GM19438 (cell line): ENCODE measurements around the gene ATP6V1E1.
"Not testable (repeated sequence)": the region's sequence is repeated elsewhere in the genome, so short reads cannot be mapped to it uniquely, and the experiment has no call there.

Experiments
- ATAC-seq: cut with Tn5 transposase; IDR thresholded peaks from one replicate; pipeline ENCODE4 v1.9.1; 2021; ENCODE audit warnings: low read depth; ENCODE audit not compliant: unreplicated experiment

ATP6V1E1 gene

GRCh38 chr22:17583151-17583550 is 45.4 kb downstream of the ATP6V1E1 start:
- no peak for ATAC-seq

- no peak for ATAC-seq
These were observed 46.9 kb downstream of the ATP6V1E1 start for GRCh38 chr22:17581631-17582030.

GRCh38 chr22:17581056-17581455 is 47.5 kb downstream of the ATP6V1E1 start:
- no peak for ATAC-seq

- ATAC-seq, result no peak
These were observed 48.0 kb downstream of the ATP6V1E1 start for GRCh38 chr22:17580441-17581031.

GRCh38 chr22:17579535-17579981 is 49.0 kb downstream of the ATP6V1E1 start:
- no peak for ATAC-seq

GRCh38 chr22:17578136-17578754 is 50.3 kb downstream of the ATP6V1E1 start:
- no peak for ATAC-seq

GRCh38 chr22:17576470-17576869 is 52.1 kb downstream of the ATP6V1E1 start:
- ATAC-seq, result no peak

GRCh38 chr22:17575681-17576080 is 52.9 kb downstream of the ATP6V1E1 start:
- ATAC-seq, result no peak

GRCh38 chr22:17575151-17575550 is 53.4 kb downstream of the ATP6V1E1 start:
- no peak for ATAC-seq

- ATAC-seq, result no peak
These were observed 57.5 kb downstream of the ATP6V1E1 start for GRCh38 chr22:17570851-17571631.

- no peak for ATAC-seq
These were observed 58.5 kb downstream of the ATP6V1E1 start for GRCh38 chr22:17569971-17570511.

- no peak for ATAC-seq
These were observed 61.8 kb downstream of the ATP6V1E1 start for GRCh38 chr22:17566776-17567175.

GRCh38 chr22:17566016-17566687 is 62.4 kb downstream of the ATP6V1E1 start:
- not testable (repeated sequence) for ATAC-seq

- ATAC-seq, result no peak
These were observed 64.6 kb downstream of the ATP6V1E1 start for GRCh38 chr22:17563936-17564391.

GRCh38 chr22:17562906-17563870 is 65.4 kb downstream of the ATP6V1E1 start, which contains the start of gene SLC25A18:
SLC25A18 (plus strand) TSS chr22:17563498; CDS start chr22:17579945, 16,447 bp downstream.
- ATAC-seq, result no peak

- no peak for ATAC-seq
These were observed 69.4 kb downstream of the ATP6V1E1 start for GRCh38 chr22:17559188-17559587.

GRCh38 chr22:17554814-17555213 is 73.7 kb downstream of the ATP6V1E1 start:
- ATAC-seq, result no peak

GRCh38 chr22:17552737-17553136 is 75.8 kb downstream of the ATP6V1E1 start:
- ATAC-seq, result no peak

GRCh38 chr22:17549655-17550054 is 78.9 kb downstream of the ATP6V1E1 start:
- ATAC-seq, result no peak
